SH-SY5Y (cell line): ENCODE measurements around the gene SPATA16.

ENCODE experiments used
- GATA2 ChIP-seq: IDR thresholded peaks from 2 replicates; pipeline ENCODE4 v1.6.1; 2011; ENCODE audit warnings: mild to moderate bottlenecking, low read depth, low read length
- GATA3 ChIP-seq: IDR thresholded peaks from 2 replicates; pipeline ENCODE4 v1.6.1; 2011; ENCODE audit warnings: low read depth, mild to moderate bottlenecking, low read length, moderate library complexity

DNA sequence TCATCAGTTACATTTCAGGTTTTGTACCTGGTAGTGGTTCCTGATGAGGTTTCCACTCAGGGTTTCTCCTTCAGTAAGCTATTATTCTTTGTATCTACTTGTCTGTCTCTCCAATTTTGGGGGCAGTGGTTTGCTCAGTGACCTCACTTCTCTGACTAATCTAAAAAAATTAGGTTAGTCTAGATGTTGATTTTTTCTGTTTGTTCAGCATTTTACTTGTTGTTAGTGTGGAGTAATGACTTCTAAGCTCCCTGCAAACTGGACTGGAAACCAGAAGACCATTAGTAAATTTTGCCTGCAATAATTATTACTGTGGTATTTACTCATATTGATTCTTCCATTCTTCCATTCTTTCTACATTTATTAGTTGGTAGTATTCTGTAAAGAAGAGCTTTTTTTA, 139.4 kb downstream of the SPATA16 start:
- TF ChIP-seq GATA2: no peak
- TF ChIP-seq GATA3: no peak
